Sigmoid colon (tissue), 7 donors: ENCODE data around the gene MED31. TPM values are rescaled to one million over a fixed set of nuclear protein-coding genes. Genes with fewer than 3 reads are reported as not detected.

Experiments used
- DNase-seq: peaks from one replicate; pipeline ENCODE4 v3.0.0-alpha.2; 2019
- H3K27ac ChIP-seq, 4 donors: fragments of 200-600 bp; sonication (generic); one replicate each; pipeline ENCODE4 v1.5.1; 2016 to 2019; ENCODE audit warnings: mild to moderate bottlenecking in 1 of 4
- H3K27me3 ChIP-seq, 3 donors: fragments of 200-600 bp; sonication (generic); one replicate each; pipeline ENCODE4 v1.5.1; 2019; ENCODE audit warnings: mild to moderate bottlenecking in 1 of 3
- H3K36me3 ChIP-seq, 4 donors: fragments of 200-600 bp; sonication (generic); one replicate each; pipeline ENCODE4 v1.5.1; 2016 to 2019
- H3K4me1 ChIP-seq, 4 donors: fragments of 200-600 bp; sonication (generic); one replicate each; pipeline ENCODE4 v1.5.1; 2017 to 2019
- H3K4me3 ChIP-seq, 4 donors: fragments of 200-600 bp; sonication (generic); one replicate each; pipeline ENCODE4 v1.5.1; 2017 to 2019; ENCODE audit warnings: mild to moderate bottlenecking in 2 of 4, moderate library complexity in 1 of 4
- H3K9me3 ChIP-seq, 4 donors: fragments of 200-600 bp in 3 of 4; sonication (generic) in 3 of 4; one replicate each; pipeline versions ENCODE4 v1.5.1 to v1.6.1; 2013 to 2019
- CTCF ChIP-seq, 4 experiments: fragments of 450-650 bp in 3 of 4; fragments of 200-600 bp in 1 of 4; IDR thresholded peaks; one replicate each; pipeline ENCODE4 v1.5.1; 2016 to 2019; ENCODE audit warnings: antibody characterized with exemption in 4 of 4, mild to moderate bottlenecking in 3 of 4, moderate library complexity in 2 of 4
- EP300 ChIP-seq, 4 donors: sonication (generic); formaldehyde crosslinking; IDR thresholded peaks; one replicate each; pipeline ENCODE4 v1.6.1; 2017; ENCODE audit warnings: antibody characterized with exemption in 4 of 4
- POLR2A ChIP-seq, 2 donors: fragments of 450-650 bp; IDR thresholded peaks; one replicate each; pipeline ENCODE4 v1.6.1; 2016; ENCODE audit warnings: antibody characterized with exemption in 2 of 2, mild to moderate bottlenecking in 2 of 2, moderate library complexity in 2 of 2
- POLR2AphosphoS5 ChIP-seq, 4 donors: sonication (generic); formaldehyde crosslinking; IDR thresholded peaks; one replicate each; pipeline ENCODE4 v1.6.1; 2017; ENCODE audit warnings: antibody characterized with exemption in 4 of 4
- WGBS, 2 donors: extraction: QIAGEN DNeasy Blood & Tissue Kit; methylation state at CpG; one replicate each; pipeline ENCODE4 v1.1.7; 2013; 5-methylcytosine and 5-hydroxymethylcytosine counted together
- intact Hi-C: fragments of 100-400 bp; cut with DNase I; formaldehyde crosslinking; loops from one replicate; pipeline ENCODE4 v1.15.1; 2023
- polyA plus RNA-seq, 3 donors: library from polyadenylated mRNA; stranded (reverse); fragments of 200-250 nt; gene quantifications; one replicate each; pipeline ENCODE4 v1.2.3, GENCODE V29; 2013
- total RNA-seq, 4 donors: library from RNA; depleted of rRNA; stranded (reverse); fragments of >200 nt; gene quantifications; one replicate each; pipeline ENCODE4 v1.1.0, GENCODE V29; 2016
- donor health status: healthy with polysubstance abuse.
- donor health status: Bipolar disorder and iron deficiency.
- donor health status: healthy.

The MED31 gene
- total RNA-seq (1 to 10 TPM; 2.0 to 8.6 (median 7.1) TPM), polyA plus RNA-seq (10 to 100 TPM in 2 of 3 donors, 1 to 10 TPM in 1; 9.6 to 24.0 (median 11.5) TPM)

- peaks cover 0 to 31% (median 0%) of the 10 kb centered on the region in 4 donors for H3K36me3 ChIP-seq
- H3K27ac ChIP-seq: peak within 1 kb of the TSS; percentile 81 to 88 (median 86)
- intact Hi-C loops: loop anchor here (5.0 kb wide), 2 partner anchors 94 to 361 kb away; partner anchors contain the start of genes PITPNM3 and RNASEK
- 1% methylated on average over 35 of the region's 35 CpGs for WGBS, 2 donors
- TF ChIP-seq CTCF (IDR thresholded peaks at IDR 0.05) (no peak), POLR2A (IDR thresholded peaks at IDR 0.05) (peak; percentile 56 to 79), POLR2AphosphoS5 (IDR thresholded peaks at IDR 0.05) (peak; percentile 68 to 93 (median 91)), EP300 (IDR thresholded peaks at IDR 0.05) (no peak)
- H3K27me3 ChIP-seq: peaks cover 8 to 36% (median 9%) of the 10 kb centered on the region in 3 donors
- peak; percentile 97 for DNase-seq
- peak within 1 kb of the TSS; percentile 72 to 84 (median 78) for H3K4me3 ChIP-seq
- no peaks in the 10 kb centered on the region for H3K9me3 ChIP-seq
- peaks cover 0 to 52% (median 30%) of the 10 kb centered on the region in 4 donors for H3K4me1 ChIP-seq
Measured at GRCh38 chr17:6651354-6651918, at the start of gene MED31, which contains the start of gene C17orf100. MED31 (minus strand) TSS chr17:6651605; CDS start chr17:6651528, 77 bp downstream. C17orf100 (plus strand) TSS chr17:6651762; CDS start chr17:6651914, 152 bp downstream.

DNA sequence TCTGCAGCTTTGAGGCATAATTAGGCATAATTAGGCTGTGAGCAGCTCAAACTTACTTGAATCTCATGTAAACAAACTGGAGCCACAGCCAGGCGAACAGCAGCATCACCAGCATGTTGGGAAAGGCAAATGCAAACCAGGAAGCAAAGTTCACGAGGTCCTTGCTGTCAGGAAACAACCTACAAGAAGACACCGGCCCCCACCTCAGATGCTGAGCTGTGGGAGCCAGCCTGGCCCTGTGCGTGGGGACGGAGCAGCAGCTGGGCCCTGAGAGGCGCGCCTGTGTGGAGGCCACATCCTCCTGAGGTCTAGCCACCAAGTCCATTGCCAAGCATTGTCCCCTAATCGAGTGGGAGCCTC is 49.5 kb upstream of the MED31 start:
- no peaks in the 10 kb centered on the region for H3K4me1 ChIP-seq
- intact Hi-C loops: no loop called here
- no peak overlapping the region for H3K27ac ChIP-seq
- H3K4me3 ChIP-seq: no peak overlapping the region
- peak; percentile 30 for DNase-seq
- H3K9me3 ChIP-seq: no peaks in the 10 kb centered on the region
- H3K36me3 ChIP-seq: no peaks in the 10 kb centered on the region
- TF ChIP-seq POLR2A (IDR thresholded peaks at IDR 0.05) (no peak), EP300 (IDR thresholded peaks at IDR 0.05) (no peak), POLR2AphosphoS5 (IDR thresholded peaks at IDR 0.05) (no peak), CTCF (IDR thresholded peaks at IDR 0.05) (no peak)
- WGBS, 2 donors: 78 to 81% methylated on average over 8 of the region's 8 CpGs
- H3K27me3 ChIP-seq: peaks cover 0 to 3% (median 0%) of the 10 kb centered on the region in 3 donors

DNA sequence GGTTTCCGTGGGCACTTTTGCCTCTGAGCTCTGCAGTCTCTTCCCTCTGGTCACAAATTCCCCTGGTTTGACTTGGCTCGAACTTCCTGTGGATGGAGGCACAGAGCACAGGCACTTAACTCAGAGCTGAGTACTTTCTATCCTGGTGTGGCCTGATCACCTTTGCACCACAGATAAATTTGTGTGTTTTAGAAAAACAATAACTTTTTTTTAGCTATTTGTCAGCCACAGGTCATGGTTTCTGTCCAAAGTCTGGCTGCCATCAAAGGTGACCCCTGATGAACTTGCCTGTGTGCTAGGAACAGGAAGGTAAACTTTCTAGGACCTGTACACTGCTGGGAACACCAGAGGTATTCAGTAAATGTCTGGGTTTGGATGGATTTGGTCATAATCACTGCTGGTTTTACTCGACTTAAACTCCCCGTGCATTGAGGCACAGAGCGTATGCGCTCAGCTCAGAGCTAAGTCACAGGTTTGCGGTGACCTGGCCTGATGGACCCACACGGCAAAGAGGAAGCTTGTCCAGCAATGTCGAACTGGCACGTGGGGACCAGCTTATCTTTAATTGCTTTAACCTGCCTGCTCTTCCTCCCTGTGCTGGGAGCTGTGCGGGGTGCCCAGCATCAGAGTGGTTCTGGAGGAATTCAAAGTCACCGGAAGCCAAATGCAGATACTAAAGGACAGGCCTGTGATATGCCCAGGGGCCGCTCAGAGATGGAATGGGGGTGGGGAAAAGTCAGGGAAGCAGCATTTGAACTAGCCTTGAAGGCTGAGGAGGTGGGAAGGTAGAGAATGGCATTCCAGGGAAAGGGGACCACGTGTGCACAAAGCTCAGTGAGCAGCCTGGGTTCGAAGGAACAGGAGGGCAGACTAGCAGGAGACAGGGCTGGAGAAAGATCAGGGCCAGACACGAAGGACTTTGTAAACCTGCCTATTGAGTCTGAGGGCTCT is 48.9 kb upstream of the MED31 start:
- Histone ChIP-seq H3K36me3 (no peaks in the 10 kb centered on the region), H3K4me3 (no peak overlapping the region), H3K27me3 (peaks cover 0 to 3% (median 0%) of the 10 kb centered on the region in 3 donors), H3K9me3 (no peaks in the 10 kb centered on the region), H3K4me1 (no peaks in the 10 kb centered on the region), H3K27ac (no peak overlapping the region)
- WGBS, 2 donors: 74 to 76% methylated on average over 16 of the region's 16 CpGs
- intact Hi-C loops: no loop called here
- DNase-seq: peak; percentile 22
- TF ChIP-seq CTCF (IDR thresholded peaks at IDR 0.05) (no peak), EP300 (IDR thresholded peaks at IDR 0.05) (no peak)

- intact Hi-C loops: no loop called here
- no peak for TF ChIP-seq POLR2AphosphoS5 (IDR thresholded peaks at IDR 0.05)
- no peak for TF ChIP-seq EP300 (IDR thresholded peaks at IDR 0.05)
- TF ChIP-seq POLR2A (IDR thresholded peaks at IDR 0.05): no peak
- TF ChIP-seq CTCF (IDR thresholded peaks at IDR 0.05): no peak
Measured at GRCh38 chr17:6698004-6698403, 46.6 kb upstream of the MED31 start.

More at GRCh38 chr17:6698004-6698403, 46.6 kb upstream of the MED31 start:
- Histone ChIP-seq H3K9me3 (no peaks in the 10 kb centered on the region), H3K4me1 (no peaks in the 10 kb centered on the region), H3K27ac (no peak overlapping the region), H3K4me3 (no peak overlapping the region), H3K27me3 (no peaks in the 10 kb centered on the region), H3K36me3 (no peaks in the 10 kb centered on the region)
- 81 to 87% methylated on average over 11 of the region's 11 CpGs for WGBS, 2 donors
- DNase-seq: no peak
